Keratinocyte (primary cell): ENCODE data around the gene COA7. TPM values are rescaled to one million over a fixed set of nuclear protein-coding genes. Genes with fewer than 3 reads are reported as not detected.

ENCODE experiments used
- DNase-seq: peaks from one replicate; pipeline ENCODE4 v3.0.0-alpha.2; 2011; ENCODE audit warnings: low read depth, missing footprints, low spot score
- FAIRE-seq: peaks from 2 replicates; lab custom pipeline; 2011; peaks lifted over from hg19 to GRCh38; lab: Jason Lieb, UNC
- H2AFZ ChIP-seq: 2 replicates; pipeline ENCODE4 v1.6.0; 2012; ENCODE audit warnings: low read length, control low read depth, inconsistent platforms; ENCODE audit not compliant: control insufficient read depth
- H3K27ac ChIP-seq: 2 replicates; pipeline ENCODE4 v1.5.1; 2011; ENCODE audit warnings: low read length; ENCODE audit not compliant: control insufficient read depth, insufficient read depth
- H3K27me3 ChIP-seq: 3 replicates; pipeline ENCODE4 v1.6.0; 2011; ENCODE audit warnings: low read length; ENCODE audit not compliant: control insufficient read depth, insufficient read depth; ENCODE audit errors: extremely low read depth
- H3K36me3 ChIP-seq, 2 experiments: 2 replicates in 1 of 2; 3 replicates in 1 of 2; pipeline ENCODE4 v1.5.1; 2011; ENCODE audit warnings: low read length in 2 of 2, mild to moderate bottlenecking in 1 of 2; ENCODE audit not compliant: control insufficient read depth in 2 of 2, insufficient read depth in 2 of 2; ENCODE audit errors: extremely low read depth in 1 of 2
- H3K4me1 ChIP-seq: 3 replicates; pipeline ENCODE4 v1.5.1; 2011; ENCODE audit warnings: low read length; ENCODE audit not compliant: control insufficient read depth, insufficient read depth; ENCODE audit errors: extremely low read depth
- H3K4me2 ChIP-seq: 3 replicates; pipeline ENCODE4 v1.6.0; 2011; ENCODE audit warnings: low read depth, low read length; ENCODE audit not compliant: control insufficient read depth, insufficient read depth; ENCODE audit errors: extremely low read depth
- H3K4me3 ChIP-seq, 3 experiments: fragments of 200-600 bp in 1 of 3; sonication (generic) in 1 of 3; 2 replicates in 2 of 3; 3 replicates in 1 of 3; pipeline ENCODE4 v1.5.1; 2011 to 2016; ENCODE audit warnings: low read length in 3 of 3, mild to moderate bottlenecking in 3 of 3, control low read depth in 2 of 3, inconsistent platforms in 1 of 3, low read depth in 1 of 3, mixed read lengths in 1 of 3, mixed run types in 1 of 3, moderate library complexity in 1 of 3; ENCODE audit not compliant: control insufficient read depth in 2 of 3, insufficient read depth in 2 of 3; ENCODE audit errors: extremely low read depth in 1 of 3
- H3K79me2 ChIP-seq: 2 replicates; pipeline ENCODE4 v1.6.0; 2012; ENCODE audit warnings: low read length; ENCODE audit not compliant: control insufficient read depth, insufficient read depth
- H3K9ac ChIP-seq: 3 replicates; pipeline ENCODE4 v1.6.0; 2011; ENCODE audit warnings: low read length; ENCODE audit not compliant: control insufficient read depth, insufficient read depth; ENCODE audit errors: extremely low read depth
- H3K9me1 ChIP-seq: 3 replicates; pipeline ENCODE4 v1.6.0; 2011; ENCODE audit warnings: low read length; ENCODE audit not compliant: control insufficient read depth, insufficient read depth; ENCODE audit errors: extremely low read depth
- H3K9me3 ChIP-seq: 2 replicates; pipeline ENCODE4 v1.5.1; 2012; ENCODE audit warnings: low read depth, low read length; ENCODE audit not compliant: control insufficient read depth
- H4K20me1 ChIP-seq: 3 replicates; pipeline ENCODE4 v1.6.0; 2011; ENCODE audit warnings: low read length; ENCODE audit not compliant: control insufficient read depth, insufficient read depth; ENCODE audit errors: extremely low read depth
- EZH2 ChIP-seq: IDR thresholded peaks from one replicate; pipeline ENCODE4 v1.6.1; 2012; ENCODE audit warnings: inconsistent platforms, mild to moderate bottlenecking, low read length, moderate library complexity
- dilution Hi-C: fragments of 300-500 bp; cut with MboI; formaldehyde crosslinking; loops from one replicate; pipeline ENCODE4 v1.7.0; 2020; ENCODE audit warnings: low sequenced_read_pairs; ENCODE audit not compliant: extremely low pct_ligation_motif_present
- polyA plus RNA-seq, 5 experiments: library from polyadenylated mRNA; depleted of rRNA in 3 of 5; stranded (reverse) in 3 of 5; stranded (forward) in 1 of 5; unstranded in 1 of 5; fragments of >200 nt; gene quantifications; 1 replicate in 1 of 5; 2 replicates in 3 of 5; 3 replicates in 1 of 5; pipeline versions ENCODE4 v1.2.1 to v1.2.3, GENCODE V29; 2011 to 2012; ENCODE audit warnings: missing spikeins in 2 of 5, low read depth in 1 of 5, low replicate concordance in 1 of 5
- TF ChIP-seq, protein P1 (sequence below), 3 experiments: IDR thresholded peaks in 1 of 3; conservative IDR thresholded peaks in 1 of 3; optimal IDR thresholded peaks in 1 of 3; 2 replicates in 2 of 3; 3 replicates in 1 of 3; pipeline versions ENCODE3 to v1.5.1; 2011; ENCODE audit warnings: low read length in 3 of 3, mild to moderate bottlenecking in 3 of 3, moderate library complexity in 2 of 3, control low read depth in 1 of 3, inconsistent platforms in 1 of 3; ENCODE audit not compliant: insufficient read depth in 2 of 3; ENCODE audit errors: extremely low read depth in 1 of 3

The COA7 gene
- polyA plus RNA-seq, 1 donor (not counting 4 experiments of a cell fraction or from before 2014, with no cell fraction given): 23.5 TPM

DNA sequence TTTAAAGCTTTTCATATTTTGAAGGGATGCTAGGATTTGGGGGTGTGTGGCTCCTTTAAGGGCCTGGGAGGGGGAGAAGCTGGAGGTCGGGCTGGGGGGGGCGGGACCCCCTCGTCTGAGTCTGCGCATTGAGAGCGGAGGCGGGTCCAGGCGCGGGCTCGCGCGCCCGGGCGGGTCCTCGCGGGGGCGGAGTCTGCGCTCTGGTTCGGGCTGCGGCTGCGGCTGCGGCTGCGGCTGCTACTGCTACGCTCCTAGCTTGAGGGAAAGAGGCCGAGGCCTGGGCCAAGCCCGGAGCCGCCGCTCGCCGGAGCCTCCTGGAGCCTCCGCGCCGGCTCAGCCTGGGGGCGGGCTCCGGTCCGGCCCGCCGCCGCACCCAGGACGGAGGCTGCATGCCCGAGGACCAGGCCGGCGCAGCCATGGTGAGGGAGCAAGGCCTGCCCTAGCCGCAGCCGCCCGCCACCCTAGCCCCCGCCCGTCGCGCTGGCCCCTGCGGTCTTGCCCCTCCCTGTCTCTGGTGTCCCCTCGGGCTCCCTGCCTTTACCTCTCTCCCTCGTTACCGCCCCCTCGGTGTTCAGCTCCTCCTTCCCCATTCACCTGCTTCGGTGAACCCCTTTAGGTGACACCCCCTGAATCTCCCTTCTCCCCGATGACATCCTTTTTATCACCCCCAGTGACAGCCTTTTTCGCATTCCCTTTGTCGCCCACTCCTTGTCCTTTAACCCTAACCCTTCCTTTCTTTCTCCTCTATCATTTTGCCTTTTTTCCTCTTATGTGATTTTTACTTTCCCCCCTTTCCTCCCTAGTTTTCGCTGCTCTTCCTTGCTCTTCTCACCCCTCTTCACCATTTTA, 28.3 kb upstream of the COA7 start, which contains the start of gene ZYG11B:
ZYG11B (plus strand) TSS at position 189 of the 849 bp plus-strand sequence; CDS start at position 390, 201 bp downstream.
- TF ChIP-seq EZH2: no peak
- TF ChIP-seq, protein P1, sequence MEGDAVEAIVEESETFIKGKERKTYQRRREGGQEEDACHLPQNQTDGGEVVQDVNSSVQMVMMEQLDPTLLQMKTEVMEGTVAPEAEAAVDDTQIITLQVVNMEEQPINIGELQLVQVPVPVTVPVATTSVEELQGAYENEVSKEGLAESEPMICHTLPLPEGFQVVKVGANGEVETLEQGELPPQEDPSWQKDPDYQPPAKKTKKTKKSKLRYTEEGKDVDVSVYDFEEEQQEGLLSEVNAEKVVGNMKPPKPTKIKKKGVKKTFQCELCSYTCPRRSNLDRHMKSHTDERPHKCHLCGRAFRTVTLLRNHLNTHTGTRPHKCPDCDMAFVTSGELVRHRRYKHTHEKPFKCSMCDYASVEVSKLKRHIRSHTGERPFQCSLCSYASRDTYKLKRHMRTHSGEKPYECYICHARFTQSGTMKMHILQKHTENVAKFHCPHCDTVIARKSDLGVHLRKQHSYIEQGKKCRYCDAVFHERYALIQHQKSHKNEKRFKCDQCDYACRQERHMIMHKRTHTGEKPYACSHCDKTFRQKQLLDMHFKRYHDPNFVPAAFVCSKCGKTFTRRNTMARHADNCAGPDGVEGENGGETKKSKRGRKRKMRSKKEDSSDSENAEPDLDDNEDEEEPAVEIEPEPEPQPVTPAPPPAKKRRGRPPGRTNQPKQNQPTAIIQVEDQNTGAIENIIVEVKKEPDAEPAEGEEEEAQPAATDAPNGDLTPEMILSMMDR (optimal IDR thresholded peaks at IDR 0.05 in 1 of 3, IDR thresholded peaks at IDR 0.05 in 1 of 3, conservative IDR thresholded peaks at IDR 0.05 in 1 of 3; ENCODE audit: extremely low read depth in 1 of 3, insufficient read depth in 2 of 3, low read length in 3 of 3): no peak
- DNase-seq: no peak
- Histone ChIP-seq H4K20me1 (no peaks in the 10 kb centered on the region), H3K27me3 (no peaks in the 10 kb centered on the region), H3K9me3 (no peaks in the 10 kb centered on the region), H3K9me1 (no peaks in the 10 kb centered on the region), H3K4me1 (peaks cover 8% of the 10 kb centered on the region), H3K36me3 (no peaks in the 10 kb centered on the region), H3K4me2 (peak within 1 kb of the TSS; percentile 97), H3K4me3 (peak within 1 kb of the TSS; percentile 92 to 96 (median 94)), H2AFZ (peak within 1 kb of the TSS; percentile 86), H3K27ac (peak within 1 kb of the TSS; percentile 60), H3K9ac (peak within 1 kb of the TSS; percentile 75), H3K79me2 (peaks cover 15% of the 10 kb centered on the region)
- no peak for FAIRE-seq
- dilution Hi-C loops: no loop called here

DNA sequence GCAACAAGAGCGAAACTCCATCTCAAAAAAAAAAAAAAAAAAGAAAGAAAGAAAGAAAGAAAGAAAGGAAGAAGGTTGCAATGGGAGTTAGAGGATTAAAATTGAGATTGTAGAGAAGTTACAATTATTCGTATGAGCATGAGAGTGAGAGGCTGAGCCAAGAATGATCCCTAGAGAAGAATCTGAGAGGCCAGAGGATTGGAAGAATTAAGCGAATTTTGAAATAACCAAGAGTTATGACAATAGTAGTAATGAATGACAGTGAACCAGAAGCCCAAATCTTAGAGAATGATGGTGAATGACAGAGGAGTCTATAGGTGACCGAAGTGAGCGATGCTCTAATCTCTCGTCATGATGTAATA, 27.7 kb upstream of the COA7 start:
- dilution Hi-C loops: no loop called here
- Histone ChIP-seq H3K4me2 (peak overlapping the region; percentile 82), H3K79me2 (peaks cover 15% of the 10 kb centered on the region), H3K9me3 (no peaks in the 10 kb centered on the region), H3K4me1 (peaks cover 8% of the 10 kb centered on the region), H3K27me3 (no peaks in the 10 kb centered on the region), H3K4me3 (peak overlapping the region; percentile 92 to 96 (median 94)), H3K36me3 (no peaks in the 10 kb centered on the region), H3K27ac (no peak overlapping the region), H3K9me1 (no peaks in the 10 kb centered on the region), H2AFZ (peak overlapping the region; percentile 86), H3K9ac (peak overlapping the region; percentile 13), H4K20me1 (no peaks in the 10 kb centered on the region)
- no peak for TF ChIP-seq EZH2
- TF ChIP-seq, protein P1 (optimal IDR thresholded peaks at IDR 0.05 in 1 of 3, IDR thresholded peaks at IDR 0.05 in 1 of 3, conservative IDR thresholded peaks at IDR 0.05 in 1 of 3; ENCODE audit: extremely low read depth in 1 of 3, insufficient read depth in 2 of 3, low read length in 3 of 3): no peak
- DNase-seq (no peak), FAIRE-seq (no peak)
